Naive B cell (primary cell): ENCODE results near the gene CBLL2. TPM values are rescaled to one million over a fixed set of nuclear protein-coding genes. Genes with fewer than 3 reads are reported as not detected.
"Not testable (repeated sequence)": the region's sequence is repeated elsewhere in the genome, so short reads cannot be mapped to it uniquely, and the experiment has no call there.

ENCODE experiments used
- ATAC-seq, 2 donors: fragments of 150-1000 bp; cut with Tn5 transposase; 2 replicates each; pipeline ENCODE4 v1.10.0; 2021; ENCODE audit warnings: low read depth in 2 of 2, mild to moderate bottlenecking in 2 of 2, moderate library complexity in 2 of 2
- DNase-seq: peaks from one replicate; pipeline ENCODE4 v3.0.0; 2022
- H3K27ac Mint-ChIP-seq, 6 donors: one replicate each; pipeline ENCODE4 v1.8.0; 2020 to 2022; ENCODE audit warnings: mild to moderate bottlenecking in 6 of 6, mixed read lengths in 6 of 6, moderate library complexity in 5 of 6, inconsistent platforms in 2 of 6
- H3K27me3 Mint-ChIP-seq, 3 donors: one replicate each; pipeline ENCODE4 v1.8.0; 2021 to 2022; ENCODE audit warnings: mixed read lengths in 3 of 3, mild to moderate bottlenecking in 1 of 3
- H3K36me3 Mint-ChIP-seq, 2 donors: one replicate each; pipeline ENCODE4 v1.8.0; 2020 to 2022; ENCODE audit warnings: mixed read lengths in 2 of 2, inconsistent platforms in 1 of 2, mild to moderate bottlenecking in 1 of 2
- H3K4me1 Mint-ChIP-seq, 3 donors: one replicate each; pipeline ENCODE4 v1.8.0; 2020 to 2022; ENCODE audit warnings: mixed read lengths in 3 of 3, inconsistent platforms in 1 of 3, mild to moderate bottlenecking in 1 of 3, moderate library complexity in 1 of 3
- H3K4me3 Mint-ChIP-seq, 8 donors: one replicate each; pipeline ENCODE4 v1.8.0; 2020 to 2022; ENCODE audit warnings: mild to moderate bottlenecking in 8 of 8, mixed read lengths in 8 of 8, moderate library complexity in 8 of 8, inconsistent platforms in 2 of 8
- H3K9me3 Mint-ChIP-seq, 7 donors: one replicate each; pipeline ENCODE4 v1.8.0; 2020 to 2022; ENCODE audit warnings: mixed read lengths in 7 of 7, mild to moderate bottlenecking in 5 of 7, inconsistent platforms in 2 of 7, moderate library complexity in 1 of 7
- polyA plus RNA-seq, 6 donors: library from polyadenylated mRNA; unstranded; fragments of 300-500 nt; fragmentation: Illumina TruSeq; gene quantifications; one replicate each; pipeline ENCODE4 v1.2.3, GENCODE V29; 2021; ENCODE audit warnings: low read depth in 6 of 6

Gene CBLL2
- polyA plus RNA-seq, result not detected

GRCh38 chrX:22272613-22273012 is at the start of gene CBLL2:
Gene CBLL2 (plus strand): TSS chrX:22272913. CDS start chrX:22272992, 79 bp downstream.
- H3K4me1 Mint-ChIP-seq, result no peaks in the 10 kb centered on the region
- peaks cover 0 to 6% (median 3%) of the 10 kb centered on the region in 7 donors for H3K9me3 Mint-ChIP-seq
- ATAC-seq, result no peak
- H3K4me3 Mint-ChIP-seq, result peak within 1 kb of the TSS in 1 of 8 donors; percentile 2
- peaks cover 5% of the 10 kb centered on the region in 3 donors for H3K27me3 Mint-ChIP-seq
- DNase-seq, result no peak
- H3K36me3 Mint-ChIP-seq, result no peaks in the 10 kb centered on the region
- no peak within 1 kb of the TSS for H3K27ac Mint-ChIP-seq

GRCh38 chrX:22234380-22234779 is 38.3 kb upstream of the CBLL2 start:
- no peaks in the 10 kb centered on the region for H3K36me3 Mint-ChIP-seq
- DNase-seq (no peak), ATAC-seq (no peak)

GRCh38 chrX:22237479-22237878 is 35.2 kb upstream of the CBLL2 start:
- no peaks in the 10 kb centered on the region for H3K4me1 Mint-ChIP-seq
- no peak overlapping the region for H3K27ac Mint-ChIP-seq
- no peak for ATAC-seq
- H3K27me3 Mint-ChIP-seq, result peaks cover 0 to 22% (median 0%) of the 10 kb centered on the region in 3 donors
- peaks cover 0 to 8% (median 3%) of the 10 kb centered on the region in 7 donors for H3K9me3 Mint-ChIP-seq
- H3K4me3 Mint-ChIP-seq, result no peak overlapping the region
- no peak for DNase-seq
- H3K36me3 Mint-ChIP-seq, result no peaks in the 10 kb centered on the region

More at GRCh38 chrX:22234380-22234779, 38.3 kb upstream of the CBLL2 start:
- peaks cover 0 to 6% (median 0%) of the 10 kb centered on the region in 7 donors for H3K9me3 Mint-ChIP-seq
- peaks cover 0 to 18% (median 0%) of the 10 kb centered on the region in 3 donors for H3K27me3 Mint-ChIP-seq
- no peaks in the 10 kb centered on the region for H3K4me1 Mint-ChIP-seq
- H3K4me3 Mint-ChIP-seq, result no peak overlapping the region
- H3K27ac Mint-ChIP-seq, result no peak overlapping the region

GRCh38 chrX:22246620-22247019 is 26.1 kb upstream of the CBLL2 start:
- DNase-seq, result no peak
- Mint-ChIP-seq H3K4me3 (no peak overlapping the region), H3K9me3 (peaks cover 0 to 22% (median 4%) of the 10 kb centered on the region in 7 donors), H3K27me3 (no peaks in the 10 kb centered on the region), H3K36me3 (peaks cover 0 to 5% of the 10 kb centered on the region in 2 donors), H3K27ac (no peak overlapping the region), H3K4me1 (no peaks in the 10 kb centered on the region)
- ATAC-seq, result no peak

GRCh38 chrX:22247169-22247568 is 25.5 kb upstream of the CBLL2 start:
- H3K27me3 Mint-ChIP-seq, result no peaks in the 10 kb centered on the region

GRCh38 chrX:22248401-22248800 is 24.3 kb upstream of the CBLL2 start:
- H3K36me3 Mint-ChIP-seq, result peaks cover 0 to 4% of the 10 kb centered on the region in 2 donors
- no peaks in the 10 kb centered on the region for H3K4me1 Mint-ChIP-seq
- no peak overlapping the region for H3K4me3 Mint-ChIP-seq
- no peaks in the 10 kb centered on the region for H3K27me3 Mint-ChIP-seq
- no peak for DNase-seq
- no peak for ATAC-seq
- no peak overlapping the region for H3K27ac Mint-ChIP-seq
- peaks cover 0 to 11% (median 3%) of the 10 kb centered on the region in 7 donors for H3K9me3 Mint-ChIP-seq

More at GRCh38 chrX:22247169-22247568, 25.5 kb upstream of the CBLL2 start:
- Mint-ChIP-seq H3K27ac (no peak overlapping the region), H3K9me3 (peaks cover 0 to 22% (median 4%) of the 10 kb centered on the region in 7 donors), H3K4me3 (no peak overlapping the region), H3K36me3 (peaks cover 0 to 5% of the 10 kb centered on the region in 2 donors), H3K4me1 (no peaks in the 10 kb centered on the region)
- ATAC-seq (no peak), DNase-seq (no peak)

- no peaks in the 10 kb centered on the region for H3K27me3 Mint-ChIP-seq
- no peak overlapping the region for H3K4me3 Mint-ChIP-seq
- no peak overlapping the region for H3K27ac Mint-ChIP-seq
- no peaks in the 10 kb centered on the region for H3K36me3 Mint-ChIP-seq
- no peaks in the 10 kb centered on the region for H3K4me1 Mint-ChIP-seq
- no peak for ATAC-seq
- no peak for DNase-seq
- peaks cover 0 to 4% (median 0%) of the 10 kb centered on the region in 7 donors for H3K9me3 Mint-ChIP-seq
These were observed 23.3 kb upstream of the CBLL2 start for GRCh38 chrX:22249371-22249770.

GRCh38 chrX:22268706-22269105 is 4.0 kb upstream of the CBLL2 start:
- H3K27me3 Mint-ChIP-seq, result peaks cover 2 to 7% (median 6%) of the 10 kb centered on the region in 3 donors
- no peaks in the 10 kb centered on the region for H3K4me1 Mint-ChIP-seq
- H3K36me3 Mint-ChIP-seq, result no peaks in the 10 kb centered on the region
- no peak overlapping the region for H3K27ac Mint-ChIP-seq
- no peak for DNase-seq
- ATAC-seq, result no peak
- no peak overlapping the region for H3K4me3 Mint-ChIP-seq
- H3K9me3 Mint-ChIP-seq, result peaks cover 0 to 6% (median 2%) of the 10 kb centered on the region in 7 donors

- Mint-ChIP-seq H3K27ac (no peak overlapping the region), H3K4me3 (no peak overlapping the region), H3K27me3 (peaks cover 5 to 8% (median 5%) of the 10 kb centered on the region in 3 donors), H3K9me3 (peaks cover 0 to 6% (median 3%) of the 10 kb centered on the region in 7 donors), H3K36me3 (no peaks in the 10 kb centered on the region), H3K4me1 (no peaks in the 10 kb centered on the region)
- ATAC-seq (no peak), DNase-seq (no peak)
These were observed 1.1 kb downstream of the CBLL2 start for GRCh38 chrX:22273714-22274317.

- DNase-seq (no peak), ATAC-seq (no peak)
- Mint-ChIP-seq H3K27me3 (peaks cover 5 to 8% (median 5%) of the 10 kb centered on the region in 3 donors), H3K9me3 (peaks cover 0 to 6% (median 3%) of the 10 kb centered on the region in 7 donors), H3K4me1 (no peaks in the 10 kb centered on the region), H3K36me3 (no peaks in the 10 kb centered on the region), H3K4me3 (no peak overlapping the region), H3K27ac (no peak overlapping the region)
These were observed 4.1 kb downstream of the CBLL2 start for GRCh38 chrX:22276781-22277180.

- Mint-ChIP-seq H3K4me3 (no peak overlapping the region), H3K9me3 (peaks cover 0 to 15% (median 4%) of the 10 kb centered on the region in 7 donors), H3K4me1 (no peaks in the 10 kb centered on the region), H3K36me3 (no peaks in the 10 kb centered on the region), H3K27me3 (peaks cover 5 to 18% (median 10%) of the 10 kb centered on the region in 3 donors), H3K27ac (no peak overlapping the region)
- ATAC-seq (no peak), DNase-seq (no peak)
These were observed 5.7 kb downstream of the CBLL2 start for GRCh38 chrX:22278375-22278774.

GRCh38 chrX:22289209-22289608 is 16.5 kb downstream of the CBLL2 start:
- H3K27me3 Mint-ChIP-seq, result peaks cover 0 to 21% (median 11%) of the 10 kb centered on the region in 3 donors
- not testable (repeated sequence) for H3K27ac Mint-ChIP-seq, DNase-seq, H3K4me3 Mint-ChIP-seq, ATAC-seq, H3K4me1 Mint-ChIP-seq, H3K36me3 Mint-ChIP-seq
- peaks cover 0 to 11% (median 2%) of the 10 kb centered on the region in 7 donors for H3K9me3 Mint-ChIP-seq

GRCh38 chrX:22296871-22297270 is 24.2 kb downstream of the CBLL2 start:
- DNase-seq (no peak), ATAC-seq (no peak)
- peaks cover 4 to 11% (median 9%) of the 10 kb centered on the region in 3 donors for H3K27me3 Mint-ChIP-seq
- peaks cover 0 to 9% (median 0%) of the 10 kb centered on the region in 3 donors for H3K4me1 Mint-ChIP-seq
- no peak overlapping the region for H3K27ac Mint-ChIP-seq
- no peak overlapping the region for H3K4me3 Mint-ChIP-seq
- H3K9me3 Mint-ChIP-seq, result peaks cover 0 to 2% (median 0%) of the 10 kb centered on the region in 7 donors
- H3K36me3 Mint-ChIP-seq, result no peaks in the 10 kb centered on the region

GRCh38 chrX:22300130-22300529 is 27.4 kb downstream of the CBLL2 start:
- Mint-ChIP-seq H3K4me3 (no peak overlapping the region), H3K36me3 (no peaks in the 10 kb centered on the region)

More at GRCh38 chrX:22300130-22300529, 27.4 kb downstream of the CBLL2 start:
- no peak for DNase-seq
- ATAC-seq, result no peak
- Mint-ChIP-seq H3K9me3 (peaks cover 0 to 8% (median 0%) of the 10 kb centered on the region in 7 donors), H3K27me3 (peaks cover 0 to 4% (median 0%) of the 10 kb centered on the region in 3 donors), H3K4me1 (peaks cover 0 to 9% (median 0%) of the 10 kb centered on the region in 3 donors), H3K27ac (no peak overlapping the region)
